Neural progenitor cell (in vitro differentiated cells): ENCODE measurements around the gene USP6. TPM values are rescaled to one million over a fixed set of nuclear protein-coding genes. Genes with fewer than 3 reads are reported as not detected.
"Not testable (repeated sequence)": the region's sequence is repeated elsewhere in the genome, so short reads cannot be mapped to it uniquely, and the experiment has no call there.

Source experiments
- DNase-seq: peaks from one replicate; pipeline ENCODE4 v3.0.0-alpha.2; 2016; ENCODE audit warnings: low spot score
- H2AFZ ChIP-seq: fragments of 200-600 bp; sonication (generic); replicated peaks from 2 replicates; pipeline ENCODE4 v1.6.1; 2016; ENCODE audit warnings: antibody characterized with exemption
- H3F3A ChIP-seq: fragments of 200-600 bp; sonication (generic); 2 replicates; pipeline ENCODE4 v1.6.1; 2016; ENCODE audit warnings: antibody characterized with exemption, low read depth
- H3K27ac ChIP-seq: fragments of 200-600 bp; sonication (generic); 2 replicates; pipeline ENCODE4 v1.5.1; 2016; ENCODE audit warnings: mild to moderate bottlenecking
- H3K27me3 ChIP-seq: fragments of 200-600 bp; sonication (generic); 2 replicates; pipeline ENCODE4 v1.6.1; 2016; ENCODE audit warnings: mild to moderate bottlenecking, moderate library complexity
- H3K36me3 ChIP-seq: fragments of 200-600 bp; sonication (generic); 2 replicates; pipeline ENCODE4 v1.5.1; 2016
- H3K4me1 ChIP-seq: fragments of 200-600 bp; sonication (generic); 2 replicates; pipeline ENCODE4 v1.6.1; 2016; ENCODE audit warnings: mixed run types
- H3K4me2 ChIP-seq: fragments of 200-600 bp; sonication (generic); 2 replicates; pipeline ENCODE4 v1.6.1; 2016
- H3K4me3 ChIP-seq: fragments of 200-600 bp; sonication (generic); 2 replicates; pipeline ENCODE4 v1.5.1; 2016
- H3K79me2 ChIP-seq: fragments of 200-600 bp; sonication (generic); 2 replicates; pipeline ENCODE4 v1.6.1; 2016; ENCODE audit warnings: low read depth
- H3K9ac ChIP-seq: fragments of 200-600 bp; sonication (generic); 2 replicates; pipeline ENCODE4 v1.6.1; 2016
- H3K9me3 ChIP-seq: fragments of 200-600 bp; sonication (generic); 2 replicates; pipeline ENCODE4 v1.5.1; 2016; ENCODE audit warnings: low read depth
- H4K20me1 ChIP-seq: fragments of 200-600 bp; sonication (generic); 2 replicates; pipeline ENCODE4 v1.6.1; 2016; ENCODE audit warnings: low read depth
- H3K27ac Mint-ChIP-seq: 3 replicates; pipeline ENCODE4 v1.8.0; 2021; ENCODE audit warnings: mixed read lengths
- H3K27me3 Mint-ChIP-seq: 2 replicates; pipeline ENCODE4 v1.8.0; 2022; ENCODE audit warnings: low read depth, mild to moderate bottlenecking, inconsistent platforms, moderate library complexity, mixed read lengths; ENCODE audit not compliant: insufficient read depth
- H3K36me3 Mint-ChIP-seq: 3 replicates; pipeline ENCODE4 v1.8.0; 2021; ENCODE audit warnings: mixed read lengths
- H3K4me1 Mint-ChIP-seq: 3 replicates; pipeline ENCODE4 v1.8.0; 2021; ENCODE audit warnings: mixed read lengths
- H3K4me3 Mint-ChIP-seq: 3 replicates; pipeline ENCODE4 v1.8.0; 2021; ENCODE audit warnings: mild to moderate bottlenecking, moderate library complexity, mixed read lengths
- H3K9me3 Mint-ChIP-seq: 3 replicates; pipeline ENCODE4 v1.8.0; 2020; ENCODE audit warnings: mixed read lengths
- EZH2 ChIP-seq: fragments of 200-600 bp; sonication (generic); IDR thresholded peaks from 2 replicates; pipeline ENCODE4 v1.6.1; 2017; ENCODE audit warnings: antibody characterized with exemption, mild to moderate bottlenecking, moderate library complexity
- EZH2phosphoT487 ChIP-seq: fragments of 200-600 bp; sonication (generic); IDR thresholded peaks from 2 replicates; pipeline ENCODE4 v1.6.1; 2017; ENCODE audit warnings: antibody characterized with exemption
- small RNA-seq: library from RNA; depleted of rRNA; stranded (forward); fragments of <200 nt; gene quantifications from one replicate; pipeline ENCODE3, GENCODE V24; 2015
- total RNA-seq: library from RNA; depleted of rRNA; stranded (reverse); fragments of >200 nt; gene quantifications from 2 replicates; pipeline ENCODE4 v1.2.3, GENCODE V29; 2015; ENCODE audit warnings: low replicate concordance
- TF ChIP-seq, protein P1 (sequence below): fragments of 200-600 bp; sonication (generic); IDR thresholded peaks from 2 replicates; pipeline ENCODE4 v1.5.1; 2017; ENCODE audit warnings: antibody characterized with exemption, mild to moderate bottlenecking

USP6 gene
- total RNA-seq, 1 donor from 2014 or later, result 0.17 TPM

DNA sequence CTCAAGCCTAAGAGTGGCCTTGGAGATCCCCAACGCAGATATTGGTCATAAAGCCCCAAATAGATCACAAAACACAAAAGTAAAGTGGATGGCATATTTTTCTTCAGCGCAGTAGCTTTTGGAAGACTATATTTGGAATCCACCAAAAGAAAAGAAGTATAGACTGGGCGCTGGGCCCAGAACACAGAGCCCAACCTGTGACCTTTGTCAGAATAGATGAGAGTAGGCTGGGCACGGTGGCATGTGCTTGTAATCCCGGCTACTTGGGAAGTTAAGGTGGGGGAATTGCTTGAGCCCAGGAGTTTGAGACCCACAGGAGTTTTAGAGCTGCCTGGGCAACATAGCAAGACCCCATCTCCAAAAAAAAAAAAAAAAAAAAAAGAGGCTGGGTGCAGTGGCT lies 104.2 kb downstream of the USP6 start:
- no peak overlapping the region for H3K27ac Mint-ChIP-seq
- Histone ChIP-seq H3K9ac (no peak overlapping the region), H3K27me3 (no peaks in the 10 kb centered on the region), H3K9me3 (no peaks in the 10 kb centered on the region), H3F3A (no peaks in the 10 kb centered on the region), H2AFZ (no peak overlapping the region), H3K4me3 (no peak overlapping the region), H3K36me3 (no peaks in the 10 kb centered on the region), H3K4me1 (no peaks in the 10 kb centered on the region), H3K27ac (no peak overlapping the region), H3K79me2 (no peaks in the 10 kb centered on the region), H3K4me2 (no peak overlapping the region), H4K20me1 (no peaks in the 10 kb centered on the region)
- peaks cover 10% of the 10 kb centered on the region for H3K36me3 Mint-ChIP-seq
- H3K27me3 Mint-ChIP-seq, result peaks cover 6% of the 10 kb centered on the region
- H3K4me1 Mint-ChIP-seq, result no peaks in the 10 kb centered on the region
- no peaks in the 10 kb centered on the region for H3K9me3 Mint-ChIP-seq
- TF ChIP-seq, protein P1, sequence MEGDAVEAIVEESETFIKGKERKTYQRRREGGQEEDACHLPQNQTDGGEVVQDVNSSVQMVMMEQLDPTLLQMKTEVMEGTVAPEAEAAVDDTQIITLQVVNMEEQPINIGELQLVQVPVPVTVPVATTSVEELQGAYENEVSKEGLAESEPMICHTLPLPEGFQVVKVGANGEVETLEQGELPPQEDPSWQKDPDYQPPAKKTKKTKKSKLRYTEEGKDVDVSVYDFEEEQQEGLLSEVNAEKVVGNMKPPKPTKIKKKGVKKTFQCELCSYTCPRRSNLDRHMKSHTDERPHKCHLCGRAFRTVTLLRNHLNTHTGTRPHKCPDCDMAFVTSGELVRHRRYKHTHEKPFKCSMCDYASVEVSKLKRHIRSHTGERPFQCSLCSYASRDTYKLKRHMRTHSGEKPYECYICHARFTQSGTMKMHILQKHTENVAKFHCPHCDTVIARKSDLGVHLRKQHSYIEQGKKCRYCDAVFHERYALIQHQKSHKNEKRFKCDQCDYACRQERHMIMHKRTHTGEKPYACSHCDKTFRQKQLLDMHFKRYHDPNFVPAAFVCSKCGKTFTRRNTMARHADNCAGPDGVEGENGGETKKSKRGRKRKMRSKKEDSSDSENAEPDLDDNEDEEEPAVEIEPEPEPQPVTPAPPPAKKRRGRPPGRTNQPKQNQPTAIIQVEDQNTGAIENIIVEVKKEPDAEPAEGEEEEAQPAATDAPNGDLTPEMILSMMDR, result no peak
- TF ChIP-seq EZH2 (no peak), EZH2phosphoT487 (no peak)
- H3K4me3 Mint-ChIP-seq, result no peak overlapping the region
- DNase-seq, result no peak

DNA sequence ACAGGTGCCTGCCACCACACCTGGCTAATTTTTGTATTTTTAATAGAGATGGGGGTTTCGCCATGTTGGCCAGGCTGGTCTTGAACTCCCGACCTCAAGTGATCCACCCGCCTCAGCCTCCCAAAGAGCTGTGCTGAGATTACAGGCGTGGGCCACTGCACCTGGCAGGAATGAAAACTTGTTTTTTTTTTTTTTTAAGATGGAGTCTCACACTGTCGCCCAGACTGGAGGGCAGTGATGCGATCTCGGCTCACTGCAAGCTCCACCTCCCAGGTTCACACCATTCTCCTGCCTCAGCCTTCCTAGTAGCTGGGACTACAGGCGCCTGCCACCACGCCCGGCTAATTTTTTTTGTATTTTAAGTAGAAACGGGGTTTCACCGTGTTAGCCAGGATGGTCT lies 106.1 kb downstream of the USP6 start:
- not testable (repeated sequence) for H3K9me3 ChIP-seq, DNase-seq, H4K20me1 ChIP-seq, H3K27ac ChIP-seq, H3K27me3 Mint-ChIP-seq, H3K79me2 ChIP-seq, H3K9me3 Mint-ChIP-seq, H3K4me2 ChIP-seq, H3K27me3 ChIP-seq, H3K36me3 ChIP-seq, H3K4me3 Mint-ChIP-seq, H3K4me1 Mint-ChIP-seq, H2AFZ ChIP-seq, H3K9ac ChIP-seq, H3K4me3 ChIP-seq, H3K27ac Mint-ChIP-seq, H3F3A ChIP-seq, H3K4me1 ChIP-seq
- peaks cover 15% of the 10 kb centered on the region for H3K36me3 Mint-ChIP-seq

Small RNAs within 50 kb of the gene (small RNA-seq; reads per million reads assigned to genes)
- not detected for gene AC012146.4

Other genes with a start within 250 kb of the USP6 start
- gene C17orf107, start 216.5 kb upstream of the USP6 start, total RNA-seq, result 1.1 and 2.3 TPM in 2 replicates
- gene CHRNE, start 212.9 kb upstream of the USP6 start, total RNA-seq, result 0.19 TPM in 1 of 2 replicates, not detected in the other
- not detected in 2 replicates for gene GP1BA, start 183.8 kb upstream of the USP6 start, total RNA-seq
- 35.3 and 61.6 TPM in 2 replicates for gene SLC25A11, start 176.0 kb upstream of the USP6 start, total RNA-seq
- 43.9 and 82.1 TPM in 2 replicates for gene RNF167, start 175.8 kb upstream of the USP6 start, total RNA-seq
- 203 and 458 TPM in 2 replicates for gene PFN1, start 167.5 kb upstream of the USP6 start, total RNA-seq
- 20.8 and 24.5 TPM in 2 replicates for gene ENO3, start 164.9 kb upstream of the USP6 start, total RNA-seq
- gene SPAG7, start 148.2 kb upstream of the USP6 start, total RNA-seq, result 79.7 and 97.6 TPM in 2 replicates
- gene CAMTA2, start 128.4 kb upstream of the USP6 start, total RNA-seq, result 0.34 and 1.8 TPM in 2 replicates
- gene INCA1, start 118.5 kb upstream of the USP6 start, total RNA-seq, result 0.28 and 0.52 TPM in 2 replicates
- gene KIF1C, start 118.1 kb upstream of the USP6 start, total RNA-seq, result 22.1 and 22.2 TPM in 2 replicates
- gene SLC52A1, start 80.6 kb upstream of the USP6 start, total RNA-seq, result 0.31 TPM in 1 of 2 replicates, not detected in the other
- 0.19 and 0.34 TPM in 2 replicates for gene ZFP3, start 37.6 kb upstream of the USP6 start, total RNA-seq
- 25.5 and 29.4 TPM in 2 replicates for gene ZNF232, start 4.2 kb upstream of the USP6 start, total RNA-seq
- gene ZNF594, start 75.8 kb downstream of the USP6 start, total RNA-seq, result 19.5 and 25.3 TPM in 2 replicates
- not detected in 2 replicates for gene SCIMP, start 118.8 kb downstream of the USP6 start, total RNA-seq
- 43.2 and 50.0 TPM in 2 replicates for gene RABEP1, start 166.3 kb downstream of the USP6 start, total RNA-seq